Erythroblast (primary cell): ENCODE results near the gene FGR.

Experiments used
- GATA1 ChIP-seq: IDR thresholded peaks from 2 replicates; pipeline ENCODE4 v1.6.1; 2011; ENCODE audit warnings: low read depth, mild to moderate bottlenecking, control low read depth, low read length, moderate library complexity
- POLR2A ChIP-seq: IDR thresholded peaks from 2 replicates; pipeline ENCODE4 v1.6.1; 2011; ENCODE audit warnings: mild to moderate bottlenecking, low read length

DNA sequence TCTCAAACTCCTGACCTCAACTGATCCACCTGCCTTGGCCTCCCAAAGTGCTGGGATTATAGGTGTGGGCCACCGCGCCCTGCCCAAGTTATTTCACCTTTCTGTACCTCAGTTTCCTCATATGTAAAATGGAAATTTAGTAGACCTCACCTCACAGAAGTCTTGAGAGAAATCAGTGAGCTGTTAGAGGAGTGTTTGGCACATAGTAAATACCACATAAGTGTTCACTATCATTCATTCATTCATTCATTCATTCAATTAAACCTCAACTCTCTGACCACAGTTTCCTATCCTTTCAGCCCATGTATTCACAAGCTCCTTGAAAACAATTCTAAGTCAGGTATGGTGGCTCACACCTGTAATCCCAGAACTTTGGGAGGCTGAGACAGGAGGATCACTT is 3.8 kb upstream of the FGR start:
- TF ChIP-seq POLR2A (no peak), GATA1 (no peak)
